ENCODE data around the gene PINLYP.

Gene PINLYP

GRCh38 chr19:43606569-43607229 lies 31.1 kb downstream of the PINLYP start:
- TF ChIP-seq CTCF (IDR thresholded peaks at IDR 0.05; ENCODE audit: control insufficient read depth, extremely low read depth, insufficient read depth) = no peak
- no peak overlapping the region for H3K4me3 ChIP-seq (ENCODE audit: low read depth, low read length)
- DNase-seq (ENCODE audit: low read depth) = no peak

- no peak overlapping the region for H3K4me3 ChIP-seq (ENCODE audit: low read depth, low read length)
- TF ChIP-seq CTCF (IDR thresholded peaks at IDR 0.05; ENCODE audit: control insufficient read depth, extremely low read depth, insufficient read depth) = no peak
- no peak for DNase-seq (ENCODE audit: low read depth)
Observed at GRCh38 chr19:43607238-43608205, 31.9 kb downstream of the PINLYP start.

GRCh38 chr19:43609872-43610271 lies 34.3 kb downstream of the PINLYP start:
- DNase-seq (ENCODE audit: low read depth) = no peak
- no peak overlapping the region for H3K4me3 ChIP-seq (ENCODE audit: low read depth, low read length)
- no peak for TF ChIP-seq CTCF (IDR thresholded peaks at IDR 0.05; ENCODE audit: control insufficient read depth, extremely low read depth, insufficient read depth)

GRCh38 chr19:43610493-43610892 lies 34.9 kb downstream of the PINLYP start:
- H3K4me3 ChIP-seq (ENCODE audit: low read depth, low read length) = no peak overlapping the region
- no peak for DNase-seq (ENCODE audit: low read depth)
- TF ChIP-seq CTCF (IDR thresholded peaks at IDR 0.05; ENCODE audit: control insufficient read depth, extremely low read depth, insufficient read depth) = no peak

DNA sequence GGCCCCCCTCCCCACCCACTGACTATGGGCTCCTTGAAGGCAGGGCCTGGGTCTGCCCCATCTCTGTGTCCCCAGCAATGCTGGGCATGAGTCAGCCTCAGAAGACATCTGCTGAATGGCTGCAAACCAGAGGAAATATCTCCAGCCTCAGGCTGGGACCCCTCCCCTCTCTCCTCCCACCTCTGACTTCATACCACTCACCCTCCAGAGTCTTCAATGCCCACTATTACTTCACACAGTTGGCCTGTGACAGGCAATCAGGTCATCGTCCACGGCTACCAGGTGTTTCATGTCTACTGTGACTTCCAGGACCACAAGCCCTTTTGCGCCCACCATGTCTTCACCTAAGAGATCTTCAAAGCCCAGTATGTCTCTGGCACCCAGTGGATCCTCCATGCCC lies 36.2 kb downstream of the PINLYP start, which contains the start of gene SRRM5:
Gene SRRM5 (plus strand): TSS at position 301 of the 400 bp plus-strand sequence. CDS start 34 bp downstream, at position 335.
- DNase-seq (ENCODE audit: low read depth) = no peak
- TF ChIP-seq CTCF (IDR thresholded peaks at IDR 0.05; ENCODE audit: control insufficient read depth, extremely low read depth, insufficient read depth) = no peak
- no peak within 1 kb of the TSS for H3K4me3 ChIP-seq (ENCODE audit: low read depth, low read length)

- no peak for TF ChIP-seq CTCF (IDR thresholded peaks at IDR 0.05; ENCODE audit: control insufficient read depth, extremely low read depth, insufficient read depth)
- no peak overlapping the region for H3K4me3 ChIP-seq (ENCODE audit: low read depth, low read length)
- DNase-seq (ENCODE audit: low read depth) = no peak
Observed at GRCh38 chr19:43612374-43612773, 36.8 kb downstream of the PINLYP start.

Data from LNCaP clone FGC (cell line).